Heart right ventricle (tissue), 16 donors: ENCODE measurements around the gene ATXN1. TPM values are rescaled to one million over a fixed set of nuclear protein-coding genes. Genes with fewer than 3 reads are reported as not detected.
A peak's percentile ranks its signal among the peaks of the same experiment; 100 is the strongest.

Source experiments
- ATAC-seq, 8 donors: fragments of 200-7000 bp; cut with Tn5 transposase; one replicate each; pipeline ENCODE4 v1.9.1; 2020; ENCODE audit warnings: mild to moderate bottlenecking in 8 of 8, moderate library complexity in 8 of 8, moderate number of reproducible peaks in 1 of 8
- DNase-seq, 2 donors: peaks; one replicate each; pipeline ENCODE4 v3.0.0-alpha.2; 2020
- H3K27ac ChIP-seq, 10 donors: fragments of 200-600 bp; sonication (generic) in 2 of 10; one replicate each; pipeline versions ENCODE4 v1.5.0 to v1.8.0; 2020 to 2022; ENCODE audit warnings: mild to moderate bottlenecking in 3 of 10
- H3K27me3 ChIP-seq, 7 donors: fragments of 200-600 bp; one replicate each; pipeline ENCODE4 v1.8.0; 2021 to 2022; ENCODE audit warnings: mild to moderate bottlenecking in 2 of 7
- H3K36me3 ChIP-seq, 9 donors: fragments of 200-600 bp; sonication (generic) in 1 of 9; one replicate each; pipeline versions ENCODE4 v1.5.0 to v1.8.0; 2020 to 2022; ENCODE audit warnings: mild to moderate bottlenecking in 2 of 9
- H3K4me1 ChIP-seq, 9 donors: fragments of 200-600 bp; sonication (generic) in 1 of 9; one replicate each; pipeline versions ENCODE4 v1.5.0 to v1.8.0; 2020 to 2022; ENCODE audit warnings: mild to moderate bottlenecking in 4 of 9
- H3K4me3 ChIP-seq, 10 donors: fragments of 200-600 bp; sonication (generic) in 2 of 10; one replicate each; pipeline versions ENCODE4 v1.5.0 to v1.8.0; 2020 to 2022; ENCODE audit warnings: mild to moderate bottlenecking in 7 of 10, moderate library complexity in 2 of 10
- H3K9me3 ChIP-seq, 11 donors: fragments of 200-600 bp in 10 of 11; sonication (generic) in 2 of 11; one replicate each; pipeline versions ENCODE4 v1.5.0 to v1.8.0; 2013 to 2022; ENCODE audit warnings: mild to moderate bottlenecking in 2 of 11, control low read depth in 1 of 11, moderate library complexity in 1 of 11
- WGBS, 2 donors: extraction: QIAGEN DNeasy Blood & Tissue Kit; methylation state at CpG; one replicate each; pipeline ENCODE4 v1.1.7; 2013; ENCODE audit warnings: inconsistent platforms in 1 of 2; 5-methylcytosine and 5-hydroxymethylcytosine counted together
- intact Hi-C, 10 donors: fragments of 100-400 bp; cut with DNase I; formaldehyde crosslinking; loops; one replicate each; pipeline versions ENCODE4 v1.11.1 to v1.14.2; 2022
- polyA plus RNA-seq, 2 donors: library from polyadenylated mRNA; stranded (reverse); fragments of 200-250 nt; gene quantifications; one replicate each; pipeline ENCODE4 v1.2.3, GENCODE V29; 2013
- total RNA-seq, 10 donors: library from RNA; stranded (reverse); fragmentation: NEBNext Ultra II Directional in 3 of 10; extraction: Animal tissue kit (Norgen Biotek cat#: 25700) in 3 of 10; gene quantifications; one replicate each; pipeline versions ENCODE4 v1.2.1 to v1.2.4, GENCODE V29; 2021 to 2023
- TF ChIP-seq, protein P1 (sequence below), 9 donors: fragments of 200-600 bp; sonication (generic) in 2 of 9; IDR thresholded peaks; one replicate each; pipeline versions ENCODE4 v1.5.0 to v1.8.0; 2021 to 2022; ENCODE audit warnings: antibody characterized with exemption in 9 of 9, mild to moderate bottlenecking in 5 of 9, moderate library complexity in 1 of 9
- donor health status: Arrhythmogenic right ventricular cardiomyopathy.
- donor health status: ischemic (EF 13 %, LVEDD 7.1; RV severe dilation, severe dysfunction).
- donor health status: healthy with polysubstance abuse.
- donor health status: DM: no; HTN: yes; CAD: no.
- donor health status: DM: no; HTN: no; CAD: no.
- donor health status: ischemic (EF 25% LVEDD 6.9; RV normal size, moderate dysfunction).
- donor health status: ischemic (EF 25% LVEDD 5.7; RV mildly dilated, moderate dysfunction).
- donor health status: healthy.
- donor health status: DM: yes; HTN: yes; CAD: no.
- donor health status: Ischemic cardiomyopathy.
- donor health status: ischemic (EF 35%, LVEDD 5.7; RV mildly dilated, moderate dysfunction).
- donor health status: nonischemic (EF 11% LVEDD 7.7; RV severe dilation, severe dysfunction).
- donor health status: DM: yes; HTN: yes; CAD: no.
- donor health status: PGD.
- donor health status: ischemic (EF 29% LVEDD 5.4; RV normal size, mild dysfunction).
- donor health status: nonischemic (EF 23%, LVEDD 6.1; RV moderate dilation, normal function).

ATXN1 gene
- total and polyA plus RNA-seq, 12 donors: 4.1 to 46.5 (median 40.3) TPM

- no peak for ATAC-seq
- no peak overlapping the region for H3K4me3 ChIP-seq
- TF ChIP-seq, protein P1, sequence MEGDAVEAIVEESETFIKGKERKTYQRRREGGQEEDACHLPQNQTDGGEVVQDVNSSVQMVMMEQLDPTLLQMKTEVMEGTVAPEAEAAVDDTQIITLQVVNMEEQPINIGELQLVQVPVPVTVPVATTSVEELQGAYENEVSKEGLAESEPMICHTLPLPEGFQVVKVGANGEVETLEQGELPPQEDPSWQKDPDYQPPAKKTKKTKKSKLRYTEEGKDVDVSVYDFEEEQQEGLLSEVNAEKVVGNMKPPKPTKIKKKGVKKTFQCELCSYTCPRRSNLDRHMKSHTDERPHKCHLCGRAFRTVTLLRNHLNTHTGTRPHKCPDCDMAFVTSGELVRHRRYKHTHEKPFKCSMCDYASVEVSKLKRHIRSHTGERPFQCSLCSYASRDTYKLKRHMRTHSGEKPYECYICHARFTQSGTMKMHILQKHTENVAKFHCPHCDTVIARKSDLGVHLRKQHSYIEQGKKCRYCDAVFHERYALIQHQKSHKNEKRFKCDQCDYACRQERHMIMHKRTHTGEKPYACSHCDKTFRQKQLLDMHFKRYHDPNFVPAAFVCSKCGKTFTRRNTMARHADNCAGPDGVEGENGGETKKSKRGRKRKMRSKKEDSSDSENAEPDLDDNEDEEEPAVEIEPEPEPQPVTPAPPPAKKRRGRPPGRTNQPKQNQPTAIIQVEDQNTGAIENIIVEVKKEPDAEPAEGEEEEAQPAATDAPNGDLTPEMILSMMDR (IDR thresholded peaks at IDR 0.05): no peak
- peaks cover 5 to 41% (median 25%) of the 10 kb centered on the region in 9 donors for H3K4me1 ChIP-seq
- no peaks in the 10 kb centered on the region for H3K36me3 ChIP-seq
- WGBS, 2 donors: 98 to 99% methylated on average over 10 of the region's 10 CpGs
- H3K9me3 ChIP-seq: no peaks in the 10 kb centered on the region
- DNase-seq: no peak
- intact Hi-C loops: loop anchor here in 1 of 10 donors (10.0 kb wide), 1 partner anchor 335 kb away; the partner anchor contains the start of gene ATXN1
- H3K27me3 ChIP-seq: no peaks in the 10 kb centered on the region
- H3K27ac ChIP-seq: no peak overlapping the region
Measured at GRCh38 chr6:16429669-16430068, 331.6 kb downstream of the ATXN1 start.

DNA sequence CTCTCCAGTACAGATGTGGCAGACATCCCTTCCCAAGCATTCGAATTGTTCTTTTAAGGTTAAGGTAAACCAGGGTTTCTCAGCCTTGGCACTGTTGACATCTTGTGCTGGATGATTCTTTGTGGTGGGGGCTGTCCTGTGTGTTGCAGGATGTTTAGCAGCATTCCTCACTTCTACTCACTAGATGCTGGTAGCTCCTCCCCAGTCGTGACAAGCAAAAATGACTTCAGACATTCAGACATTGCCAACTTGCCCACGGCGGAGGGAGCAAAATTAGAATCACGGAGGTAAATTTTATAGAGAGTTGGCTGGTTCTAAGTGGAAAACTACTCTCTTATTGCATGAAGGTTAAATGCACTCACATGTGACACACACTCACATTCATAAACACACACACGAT is 334.1 kb downstream of the ATXN1 start:
- no peak for ATAC-seq
- 90 to 93% methylated on average over 6 of the region's 6 CpGs for WGBS, 2 donors
- H3K27ac ChIP-seq: no peak overlapping the region

DNA sequence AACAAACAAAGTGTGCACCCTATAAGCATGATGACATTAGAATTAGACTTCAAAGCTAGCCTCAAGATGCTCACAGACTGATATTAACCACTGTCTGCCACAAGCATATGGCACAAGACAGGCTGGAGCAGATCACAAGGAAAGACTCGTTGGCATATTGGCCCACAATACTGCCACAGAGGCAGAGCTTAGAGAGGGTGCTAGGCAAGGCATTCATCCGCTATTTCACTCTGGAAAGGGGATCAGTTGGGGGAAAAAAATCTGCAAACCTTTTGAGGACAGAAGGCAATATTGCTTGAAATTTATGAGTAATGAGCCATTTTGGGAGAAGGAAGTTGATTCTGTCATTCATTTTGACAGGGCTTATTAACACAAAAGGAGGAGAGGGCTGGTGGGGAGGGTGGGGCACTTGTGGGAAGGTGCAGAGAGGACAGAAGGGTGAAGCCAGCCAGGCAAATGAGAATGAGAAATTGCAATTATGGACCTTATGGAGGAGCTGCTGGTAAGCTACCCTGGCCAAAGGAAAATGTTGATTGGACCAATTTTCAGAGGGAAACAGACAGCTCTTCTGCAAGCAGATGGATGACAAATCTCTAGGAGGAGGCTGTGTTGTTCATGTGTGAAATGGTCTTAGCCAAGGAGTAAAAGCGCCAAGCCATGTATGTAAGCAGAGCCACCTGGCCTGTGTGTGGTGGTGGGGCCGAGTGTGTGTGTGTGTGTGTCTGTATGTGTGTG is 335.2 kb downstream of the ATXN1 start:
- intact Hi-C loops: no loop called here
- H3K9me3 ChIP-seq: no peaks in the 10 kb centered on the region
- H3K4me1 ChIP-seq: peaks cover 3 to 18% (median 13%) of the 10 kb centered on the region in 9 donors
- no peak for ATAC-seq
- no peak overlapping the region for H3K4me3 ChIP-seq
- TF ChIP-seq, protein P1 (IDR thresholded peaks at IDR 0.05): no peak
- no peaks in the 10 kb centered on the region for H3K27me3 ChIP-seq
- 92 to 96% methylated on average over 4 of the region's 4 CpGs for WGBS, 2 donors
- H3K27ac ChIP-seq: no peak overlapping the region
- no peaks in the 10 kb centered on the region for H3K36me3 ChIP-seq
- DNase-seq: no peak

More for the DNA sequence above, 334.1 kb downstream of the ATXN1 start:
- no peaks in the 10 kb centered on the region for H3K27me3 ChIP-seq
- intact Hi-C loops: no loop called here
- H3K4me3 ChIP-seq: no peak overlapping the region
- no peaks in the 10 kb centered on the region for H3K36me3 ChIP-seq
- DNase-seq: no peak
- H3K9me3 ChIP-seq: no peaks in the 10 kb centered on the region
- peaks cover 0 to 18% (median 13%) of the 10 kb centered on the region in 9 donors for H3K4me1 ChIP-seq
- TF ChIP-seq, protein P1 (IDR thresholded peaks at IDR 0.05): no peak

DNA sequence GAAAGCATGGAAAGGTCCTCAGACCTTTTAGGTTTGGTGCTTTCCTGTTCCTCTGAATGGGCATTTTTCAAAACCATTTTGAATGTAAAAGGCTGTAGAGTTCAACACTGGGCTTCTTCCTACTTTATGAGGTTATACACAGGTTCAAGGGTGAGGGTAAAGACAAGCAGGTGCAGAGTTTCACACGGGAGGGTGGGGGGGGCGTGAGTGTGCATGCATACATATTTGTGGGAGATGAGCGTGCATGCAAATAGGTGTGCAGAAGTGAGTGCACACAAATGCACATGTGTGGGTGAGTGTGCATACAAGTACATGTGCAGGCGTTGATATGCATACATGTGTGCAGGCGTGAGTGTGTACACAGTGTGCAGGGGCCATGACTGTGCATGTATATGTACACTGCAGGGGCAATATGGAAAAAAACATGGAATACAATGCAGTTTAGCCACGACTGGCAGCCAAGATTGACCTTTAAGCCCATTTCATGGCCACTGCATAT is 339.7 kb downstream of the ATXN1 start:
- ATAC-seq (no peak), DNase-seq (no peak)
- intact Hi-C loops: no loop called here
- H3K4me3 ChIP-seq: peak overlapping the region in 1 of 10 donors; percentile 3
- peak overlapping the region in 4 of 10 donors; percentile 14 to 82 (median 29) for H3K27ac ChIP-seq
- no peaks in the 10 kb centered on the region for H3K36me3 ChIP-seq
- no peaks in the 10 kb centered on the region for H3K27me3 ChIP-seq
- H3K9me3 ChIP-seq: no peaks in the 10 kb centered on the region
- TF ChIP-seq, protein P1 (IDR thresholded peaks at IDR 0.05): no peak
- WGBS, 2 donors: 86 to 87% methylated on average over 6 of the region's 6 CpGs
- H3K4me1 ChIP-seq: peaks cover 0 to 30% (median 20%) of the 10 kb centered on the region in 9 donors
